HepG2 (cell line): ENCODE measurements around the gene RAB9A. TPM values are rescaled to one million over a fixed set of nuclear protein-coding genes. Genes with fewer than 3 reads are reported as not detected.

ENCODE experiments used
- ATAC-seq: fragments of 200-7000 bp; cut with Tn5 transposase; 3 replicates; pipeline ENCODE4 v1.9.1; 2020; ENCODE audit warnings: mild to moderate bottlenecking, moderate library complexity
- BruUV-seq: library from RNA; stranded (reverse); fragments of 400-500 nt; replicated peaks from 2 replicates; lab custom pipeline; 2021; lab: Mats Ljungman, UMichigan
- CTCF ChIA-PET: fragments of 300-600 bp; formaldehyde crosslinking; extraction: SDS; loops from one replicate; lab custom pipeline; 2021; ENCODE audit warnings: low total read pairs, inconsistent platforms, low intra/inter-chr PET ratio; lab: Yijun Ruan, JAX
- POLR2A ChIA-PET: fragments of 350-600 bp; sonication (Branson Sonifier 250); formaldehyde crosslinking; loops from one replicate; lab custom pipeline; 2020; ENCODE audit warnings: antibody characterized with exemption, inconsistent platforms; lab: Yijun Ruan, JAX
- DNase-seq: peaks from one replicate; pipeline ENCODE4 v3.0.0-alpha.2; 2015; ENCODE audit warnings: low spot score
- FAIRE-seq: peaks from 3 replicates; lab custom pipeline; 2011; peaks lifted over from hg19 to GRCh38; lab: Jason Lieb, UNC
- H2AFZ ChIP-seq: one replicate; pipeline ENCODE4 v1.6.1; 2011; ENCODE audit warnings: low read length, inconsistent platforms
- H3K27ac ChIP-seq: fragments of 300-600 bp; 3 replicates; pipeline ENCODE4 v1.8.0; 2011; ENCODE audit warnings: mixed run types, mild to moderate bottlenecking, mixed read lengths, low read length, inconsistent platforms; ENCODE audit not compliant: insufficient read depth; ENCODE audit errors: extremely low read length
- H3K27me3 ChIP-seq, 2 experiments: fragments of 200-600 bp in 1 of 2; 2 replicates in 1 of 2; 3 replicates in 1 of 2; pipeline versions ENCODE4 v1.6.0 to v1.8.0; 2011; ENCODE audit warnings: low read length in 2 of 2, mild to moderate bottlenecking in 2 of 2, moderate library complexity in 2 of 2, inconsistent platforms in 1 of 2; ENCODE audit not compliant: insufficient read depth in 2 of 2, control insufficient read depth in 1 of 2
- H3K36me3 ChIP-seq, 2 experiments: fragments of 200-600 bp in 1 of 2; replicated peaks in 1 of 2; 2 replicates in 1 of 2; 3 replicates in 1 of 2; pipeline versions ENCODE4 v1.5.1 to v1.8.0; 2011; ENCODE audit warnings: low read length in 2 of 2, inconsistent platforms in 1 of 2; ENCODE audit not compliant: insufficient read depth in 2 of 2, control insufficient read depth in 1 of 2
- H3K4me1 ChIP-seq: 2 replicates; pipeline ENCODE4 v1.5.1; 2012; ENCODE audit warnings: low read length, inconsistent platforms; ENCODE audit not compliant: insufficient read depth
- H3K4me2 ChIP-seq: 2 replicates; pipeline ENCODE4 v1.6.0; 2011; ENCODE audit warnings: low read depth, low read length, inconsistent platforms
- H3K4me3 ChIP-seq, 3 experiments: fragments of 200-600 bp in 1 of 3; sonication (generic), shearing (Covaris generic) in 1 of 3; replicated peaks in 1 of 3; 2 replicates each; pipeline ENCODE4 v1.5.1; 2011 to 2016; ENCODE audit warnings: low read length in 3 of 3, inconsistent platforms in 2 of 3, low read depth in 2 of 3, mild to moderate bottlenecking in 2 of 3, control low read depth in 1 of 3, mixed read lengths in 1 of 3; ENCODE audit not compliant: insufficient read depth in 1 of 3
- H3K79me2 ChIP-seq: one replicate; pipeline ENCODE4 v1.6.1; 2011; ENCODE audit warnings: low read length, inconsistent platforms; ENCODE audit not compliant: insufficient read depth
- H3K9ac ChIP-seq: 2 replicates; pipeline ENCODE4 v1.6.0; 2011; ENCODE audit warnings: mild to moderate bottlenecking, low read depth, low read length, inconsistent platforms; ENCODE audit not compliant: insufficient read depth
- H3K9me3 ChIP-seq: 2 replicates; pipeline ENCODE4 v1.5.1; 2012; ENCODE audit warnings: mild to moderate bottlenecking, low read length
- H4K20me1 ChIP-seq: 2 replicates; pipeline ENCODE4 v1.6.0; 2011; ENCODE audit warnings: inconsistent platforms, mild to moderate bottlenecking, low read length, moderate library complexity; ENCODE audit not compliant: insufficient read depth
- AGO2 ChIP-seq: fragments of 200-400 bp; formaldehyde crosslinking; optimal IDR thresholded peaks from 2 replicates; pipeline ENCODE3; 2017; ENCODE audit warnings: mild to moderate bottlenecking, low read depth, low read length, moderate library complexity
- ESRRA ChIP-seq: sonication (generic); formaldehyde crosslinking; IDR thresholded peaks from 2 replicates; pipeline ENCODE4 v1.5.1; 2020; ENCODE audit warnings: mild to moderate bottlenecking, low read depth, missing genetic modification reagents
- IKZF1 ChIP-seq: fragments of 450-650 bp; IDR thresholded peaks from 2 replicates; pipeline ENCODE4 v1.7.1; 2016
- MZF1 ChIP-seq: sonication (generic); formaldehyde crosslinking; IDR thresholded peaks from 2 replicates; pipeline ENCODE4 v1.8.1; 2023; ENCODE audit warnings: mild to moderate bottlenecking, missing genetic modification reagents, borderline replicate concordance
- RFX3 ChIP-seq: IDR thresholded peaks from 2 replicates; pipeline ENCODE4 v1.6.1; 2016; ENCODE audit warnings: missing biosample characterization, missing genetic modification reagents
- ZIK1 ChIP-seq: sonication (generic); formaldehyde crosslinking; IDR thresholded peaks from 2 replicates; pipeline ENCODE4 v1.5.0; 2020; ENCODE audit warnings: mild to moderate bottlenecking, low read depth, missing genetic modification reagents, borderline replicate concordance
- ZNF30 ChIP-seq: sonication (generic); formaldehyde crosslinking; IDR thresholded peaks from 2 replicates; pipeline ENCODE4 v1.5.0; 2020; ENCODE audit warnings: mild to moderate bottlenecking, missing genetic modification reagents
- ZNF775 ChIP-seq: sonication (generic); formaldehyde crosslinking; IDR thresholded peaks from 2 replicates; pipeline ENCODE4 v1.4.0; 2020; ENCODE audit warnings: missing genetic modification reagents, mild to moderate bottlenecking, moderate library complexity, borderline replicate concordance
- WGBS: methylation state at CpG from one replicate; pipeline ENCODE4 v1.1.6; 2017; ENCODE audit warnings: low lambda C conversion rate; 5-methylcytosine and 5-hydroxymethylcytosine counted together
- in situ Hi-C: cut with HindIII; loops from 2 replicates; pipeline ENCODE4 v1.10.0; 2017; ENCODE audit warnings: low pct_unique_long_range_greater_than_20kb; ENCODE audit not compliant: extremely low pct_ligation_motif_present
- intact Hi-C: fragments of 100-400 bp; cut with micrococcal nuclease; formaldehyde crosslinking; loops from one replicate; pipeline ENCODE4 v1.10.0; 2022; ENCODE audit not compliant: unreplicated experiment
- polyA plus RNA-seq, 8 experiments: library from polyadenylated mRNA; depleted of rRNA in 3 of 8; stranded (reverse) in 7 of 8; unstranded in 1 of 8; fragments of >200 nt; fragmentation: Illumina TruSeq in 4 of 8; extraction: Trizol in 4 of 8; gene quantifications; 2 replicates each; pipeline versions ENCODE4 v1.2.1 to v1.2.3, GENCODE V29; 2011 to 2016; ENCODE audit warnings: low read depth in 4 of 8, missing spikeins in 1 of 8, mixed read lengths in 1 of 8; ENCODE audit not compliant: insufficient read depth in 1 of 8
- total RNA-seq, 5 experiments: library from RNA; depleted of rRNA; stranded (reverse); fragments of >200 nt; fragmentation: Illumina TruSeq; extraction: Trizol; gene quantifications; 2 replicates each; pipeline ENCODE4 v1.2.3, GENCODE V29; 2016; ENCODE audit warnings: low read depth in 1 of 5
- TF ChIP-seq, protein P1 (sequence below): sonication (generic); formaldehyde crosslinking; IDR thresholded peaks from 2 replicates; pipeline ENCODE4 v1.8.0; 2022; ENCODE audit warnings: missing genetic modification reagents, mild to moderate bottlenecking, moderate library complexity, borderline replicate concordance

Gene RAB9A
- total and polyA plus RNA-seq, 2 of the 13 experiments (the other 11 are each of a cell fraction or from before 2014, with no cell fraction given): 10.5 to 23.1 TPM

DNA sequence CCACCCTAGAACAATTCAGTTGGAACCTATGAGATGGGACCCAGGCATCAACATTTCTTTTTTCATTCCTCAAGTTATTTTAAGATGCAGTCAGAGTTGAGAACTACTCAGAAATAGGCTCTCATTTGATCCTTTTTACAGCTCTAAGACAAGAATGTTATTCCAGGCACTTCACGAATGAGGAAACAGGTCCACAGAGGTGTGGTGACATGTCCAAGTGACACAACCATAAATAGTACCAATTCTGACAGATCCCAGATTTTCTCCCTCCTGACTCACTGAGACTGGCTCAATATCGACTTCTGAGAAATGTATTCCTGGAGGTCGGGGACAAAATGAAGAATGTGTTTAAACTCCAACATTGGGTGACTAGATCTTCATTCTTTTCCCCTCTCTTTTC, 24.9 kb upstream of the RAB9A start:
- DNase-seq: no peak
- Histone ChIP-seq H3K9ac (no peak overlapping the region), H3K79me2 (no peaks in the 10 kb centered on the region), H2AFZ (no peak overlapping the region), H3K27ac (no peak overlapping the region), H3K36me3 (no peaks in the 10 kb centered on the region), H3K4me1 (peaks cover 4% of the 10 kb centered on the region), H3K4me3 (no peak overlapping the region), H4K20me1 (no peaks in the 10 kb centered on the region), H3K4me2 (no peak overlapping the region), H3K9me3 (no peaks in the 10 kb centered on the region), H3K27me3 (no peaks in the 10 kb centered on the region)
- intact Hi-C loops: no loop called here
- BruUV-seq: no TSS peak
- 90% methylated on average over 2 of the region's 3 CpGs for WGBS
- ChIA-PET POLR2A (no interaction called here), CTCF (no interaction called here)
- in situ Hi-C loops: no loop called here
- ATAC-seq: no peak
- FAIRE-seq: no peak
- TF ChIP-seq ZNF775 (CRISPR knock-in tag) (no peak), ZNF30 (CRISPR knock-in tag) (no peak), IKZF1 (no peak), AGO2 (no peak), MZF1 (CRISPR knock-in tag) (no peak), ZIK1 (CRISPR knock-in tag) (no peak), RFX3 (CRISPR knock-in tag) (no peak), ESRRA (no peak)
- TF ChIP-seq, protein P1, sequence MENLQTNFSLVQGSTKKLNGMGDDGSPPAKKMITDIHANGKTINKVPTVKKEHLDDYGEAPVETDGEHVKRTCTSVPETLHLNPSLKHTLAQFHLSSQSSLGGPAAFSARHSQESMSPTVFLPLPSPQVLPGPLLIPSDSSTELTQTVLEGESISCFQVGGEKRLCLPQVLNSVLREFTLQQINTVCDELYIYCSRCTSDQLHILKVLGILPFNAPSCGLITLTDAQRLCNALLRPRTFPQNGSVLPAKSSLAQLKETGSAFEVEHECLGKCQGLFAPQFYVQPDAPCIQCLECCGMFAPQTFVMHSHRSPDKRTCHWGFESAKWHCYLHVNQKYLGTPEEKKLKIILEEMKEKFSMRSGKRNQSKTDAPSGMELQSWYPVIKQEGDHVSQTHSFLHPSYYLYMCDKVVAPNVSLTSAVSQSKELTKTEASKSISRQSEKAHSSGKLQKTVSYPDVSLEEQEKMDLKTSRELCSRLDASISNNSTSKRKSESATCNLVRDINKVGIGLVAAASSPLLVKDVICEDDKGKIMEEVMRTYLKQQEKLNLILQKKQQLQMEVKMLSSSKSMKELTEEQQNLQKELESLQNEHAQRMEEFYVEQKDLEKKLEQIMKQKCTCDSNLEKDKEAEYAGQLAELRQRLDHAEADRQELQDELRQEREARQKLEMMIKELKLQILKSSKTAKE: no peak
